Hepatocyte (in vitro differentiated cells): ENCODE results near the gene PATE4. TPM values are rescaled to one million over a fixed set of nuclear protein-coding genes. Genes with fewer than 3 reads are reported as not detected.

Experiments used
- DNase-seq: peaks from one replicate; pipeline ENCODE4 v3.0.0-alpha.2; 2016; ENCODE audit warnings: low spot score
- H2AFZ ChIP-seq: fragments of 200-600 bp; sonication (generic); 2 replicates; pipeline ENCODE4 v1.6.0; 2016; ENCODE audit warnings: antibody characterized with exemption, mild to moderate bottlenecking
- H3K27ac ChIP-seq: fragments of 200-600 bp; sonication (generic); 2 replicates; pipeline ENCODE4 v1.5.1; 2016; ENCODE audit warnings: mild to moderate bottlenecking
- H3K27me3 ChIP-seq: fragments of 200-600 bp; sonication (generic); 2 replicates; pipeline ENCODE4 v1.6.1; 2016
- H3K36me3 ChIP-seq: fragments of 200-600 bp; sonication (generic); replicated peaks from 2 replicates; pipeline ENCODE4 v1.5.1; 2016; ENCODE audit warnings: low read depth; ENCODE audit not compliant: insufficient read depth
- H3K4me1 ChIP-seq: fragments of 200-600 bp; sonication (generic); 2 replicates; pipeline ENCODE4 v1.5.1; 2016; ENCODE audit warnings: mild to moderate bottlenecking, moderate library complexity; ENCODE audit not compliant: insufficient read depth
- H3K4me2 ChIP-seq: fragments of 200-600 bp; sonication (generic); 2 replicates; pipeline ENCODE4 v1.6.0; 2016
- H3K4me3 ChIP-seq: fragments of 200-600 bp; sonication (generic); 2 replicates; pipeline ENCODE4 v1.5.1; 2016; ENCODE audit warnings: mild to moderate bottlenecking
- H3K79me2 ChIP-seq: fragments of 200-600 bp; sonication (generic); 2 replicates; pipeline ENCODE4 v1.6.0; 2017; ENCODE audit warnings: mild to moderate bottlenecking
- H3K9me2 ChIP-seq: fragments of 200-600 bp; sonication (generic); replicated peaks from 2 replicates; pipeline ENCODE4 v1.6.0; 2017; ENCODE audit warnings: mild to moderate bottlenecking; ENCODE audit not compliant: insufficient read depth
- H3K9me3 ChIP-seq: fragments of 200-600 bp; sonication (generic); 2 replicates; pipeline ENCODE4 v1.5.1; 2016; ENCODE audit warnings: low read depth, mild to moderate bottlenecking
- H4K20me1 ChIP-seq: fragments of 200-600 bp; sonication (generic); 2 replicates; pipeline ENCODE4 v1.6.0; 2016; ENCODE audit warnings: mild to moderate bottlenecking; ENCODE audit not compliant: insufficient read depth, poor library complexity, severe bottlenecking
- CTCF ChIP-seq: fragments of 200-600 bp; sonication (generic); IDR thresholded peaks from 2 replicates; pipeline ENCODE4 v1.5.1; 2016; ENCODE audit warnings: antibody characterized with exemption, mild to moderate bottlenecking; ENCODE audit not compliant: poor library complexity
- EZH2 ChIP-seq: fragments of 200-600 bp; sonication (generic); IDR thresholded peaks from 2 replicates; pipeline ENCODE4 v1.6.1; 2016; ENCODE audit warnings: antibody characterized with exemption, mild to moderate bottlenecking, borderline replicate concordance
- EZH2phosphoT487 ChIP-seq: fragments of 200-600 bp; sonication (generic); IDR thresholded peaks from one replicate; pipeline ENCODE4 v1.6.1; 2018; ENCODE audit warnings: antibody characterized with exemption, mild to moderate bottlenecking, low read depth, moderate library complexity; ENCODE audit not compliant: unreplicated experiment, severe bottlenecking
- WGBS: methylation state at CpG from one replicate; pipeline ENCODE4 v1.1.6; 2016; ENCODE audit warnings: low lambda C conversion rate; ENCODE audit errors: missing lambda C conversion rate; 5-methylcytosine and 5-hydroxymethylcytosine counted together
- polyA plus RNA-seq: library from polyadenylated mRNA; unstranded; fragments of >200 nt; fragmentation: Nextera tagmentation; extraction: Ambion mirVana; gene quantifications from 2 replicates; pipeline ENCODE4 v1.2.1, GENCODE V29; 2016
- total RNA-seq: library from RNA; depleted of rRNA; stranded (reverse); fragments of >200 nt; gene quantifications from 2 replicates; pipeline ENCODE4 v1.2.3, GENCODE V29; 2014

The PATE4 gene
- total and polyA plus RNA-seq, 2 experiments from 2014 or later = not detected

DNA sequence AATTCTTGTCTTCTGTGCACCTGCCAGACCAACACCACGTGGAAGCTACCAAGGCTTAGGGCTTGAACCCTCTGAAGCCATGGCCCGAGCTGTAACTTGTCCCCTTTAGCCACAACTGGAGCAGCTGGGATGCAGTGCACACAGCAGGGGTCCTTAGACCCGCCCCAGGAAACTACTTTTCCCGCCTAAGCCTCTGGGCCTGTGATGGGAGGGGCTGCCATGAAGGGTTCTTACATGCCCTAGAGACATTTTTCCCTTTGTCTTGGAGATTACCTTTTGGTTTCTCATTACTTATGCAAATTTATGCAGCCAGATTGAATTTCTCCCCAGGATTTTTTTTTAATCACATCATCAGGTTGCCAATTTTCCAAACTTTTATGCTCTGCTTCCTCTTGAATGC, 35.5 kb upstream of the PATE4 start:
- H3K27me3 ChIP-seq = no peaks in the 10 kb centered on the region
- no peaks in the 10 kb centered on the region for H3K36me3 ChIP-seq
- no peaks in the 10 kb centered on the region for H3K4me1 ChIP-seq
- no peak for DNase-seq
- no peaks in the 10 kb centered on the region for H3K79me2 ChIP-seq
- peaks cover 11% of the 10 kb centered on the region for H3K9me3 ChIP-seq
- H4K20me1 ChIP-seq = no peaks in the 10 kb centered on the region
- WGBS = 47% methylated on average over 4 of the region's 4 CpGs
- no peak overlapping the region for H3K4me2 ChIP-seq
- H3K9me2 ChIP-seq = no peaks in the 10 kb centered on the region
- no peak overlapping the region for H2AFZ ChIP-seq
- H3K4me3 ChIP-seq = no peak overlapping the region
- no peak for TF ChIP-seq CTCF
- TF ChIP-seq EZH2phosphoT487 = no peak
- no peak for TF ChIP-seq EZH2
- H3K27ac ChIP-seq = no peak overlapping the region

DNA sequence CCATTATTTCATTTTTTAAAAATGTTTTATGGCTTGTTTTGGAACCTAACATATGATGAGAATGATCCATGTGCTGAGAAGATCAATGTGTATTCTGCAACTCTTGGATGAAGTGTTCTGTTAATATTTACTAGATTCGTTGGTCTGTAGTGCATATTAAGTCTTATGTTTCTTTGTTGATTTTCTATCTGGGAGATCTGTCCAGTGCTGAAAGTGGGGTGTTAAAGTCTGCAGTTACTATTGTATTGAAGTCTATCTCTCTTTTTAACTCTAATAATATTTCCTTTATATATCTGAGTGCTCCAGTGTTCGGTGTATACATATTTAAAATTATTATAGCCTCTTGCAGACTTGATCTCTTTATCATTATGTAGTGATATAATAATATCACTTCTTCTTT, 33.3 kb upstream of the PATE4 start:
- Histone ChIP-seq H3K27me3 (no peaks in the 10 kb centered on the region), H3K4me3 (no peak overlapping the region), H3K4me1 (no peaks in the 10 kb centered on the region), H3K4me2 (no peak overlapping the region), H4K20me1 (no peaks in the 10 kb centered on the region), H2AFZ (no peak overlapping the region), H3K9me3 (peaks cover 7% of the 10 kb centered on the region), H3K36me3 (no peaks in the 10 kb centered on the region), H3K79me2 (no peaks in the 10 kb centered on the region), H3K27ac (no peak overlapping the region), H3K9me2 (no peaks in the 10 kb centered on the region)
- DNase-seq = no peak
- 77% methylated on average over 2 of the region's 2 CpGs for WGBS
- TF ChIP-seq EZH2 (no peak), EZH2phosphoT487 (no peak), CTCF (no peak)

DNA sequence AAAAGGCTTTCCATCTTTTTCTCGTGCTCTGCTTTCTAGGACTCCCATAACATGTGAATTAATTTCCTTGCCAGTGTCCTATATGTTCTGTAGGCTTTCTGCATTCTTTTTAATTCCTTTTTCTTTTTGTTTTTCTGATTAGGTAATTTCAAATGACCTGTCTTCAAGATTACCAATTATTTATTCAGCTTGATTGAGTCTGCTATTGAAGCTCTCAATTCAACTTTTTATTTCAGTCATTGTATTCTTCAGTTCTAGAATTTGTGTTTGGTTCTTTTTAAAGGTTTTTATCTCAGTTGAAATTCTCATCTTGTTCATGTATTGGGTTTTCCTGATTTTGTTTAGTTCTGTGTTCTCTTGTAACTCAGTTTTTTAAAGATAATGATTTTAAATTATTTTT, 30.7 kb upstream of the PATE4 start:
- Histone ChIP-seq H4K20me1 (no peaks in the 10 kb centered on the region), H2AFZ (no peak overlapping the region), H3K9me3 (peaks cover 7% of the 10 kb centered on the region), H3K4me2 (no peak overlapping the region), H3K27me3 (no peaks in the 10 kb centered on the region), H3K4me1 (no peaks in the 10 kb centered on the region), H3K9me2 (no peaks in the 10 kb centered on the region), H3K36me3 (no peaks in the 10 kb centered on the region), H3K79me2 (no peaks in the 10 kb centered on the region), H3K27ac (no peak overlapping the region), H3K4me3 (no peak overlapping the region)
- DNase-seq = no peak
- 92% methylated on average over 1 of the region's 1 CpG for WGBS
- TF ChIP-seq EZH2phosphoT487 (no peak), CTCF (no peak), EZH2 (no peak)

DNA sequence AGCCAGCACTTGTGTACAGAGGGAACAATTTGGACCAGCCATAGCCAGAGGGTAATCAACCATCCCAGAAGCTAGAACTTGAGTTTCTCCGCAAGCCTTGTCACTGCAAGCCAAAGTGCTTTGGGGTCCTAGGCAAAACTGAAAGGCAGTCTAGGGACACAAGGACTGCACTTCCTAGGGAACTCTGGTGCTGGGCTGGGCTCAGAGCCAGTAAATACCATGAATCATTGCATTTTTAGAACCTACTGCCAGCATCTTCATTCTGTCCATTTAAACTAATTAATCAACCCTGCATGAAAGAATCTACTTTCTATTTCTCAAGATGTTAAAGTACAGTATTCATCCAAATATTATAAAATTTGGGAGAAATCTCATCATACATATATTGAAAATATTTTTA, 25.2 kb upstream of the PATE4 start:
- H3K36me3 ChIP-seq = no peaks in the 10 kb centered on the region
- no peaks in the 10 kb centered on the region for H3K9me3 ChIP-seq
- H3K4me1 ChIP-seq = no peaks in the 10 kb centered on the region
- no peaks in the 10 kb centered on the region for H3K9me2 ChIP-seq
- no peak for TF ChIP-seq EZH2
- TF ChIP-seq CTCF = no peak
- H3K27ac ChIP-seq = no peak overlapping the region
- WGBS = 88% methylated on average over 1 of the region's 1 CpG
- H4K20me1 ChIP-seq = no peaks in the 10 kb centered on the region
- H3K4me2 ChIP-seq = no peak overlapping the region
- H3K79me2 ChIP-seq = no peaks in the 10 kb centered on the region
- no peak overlapping the region for H3K4me3 ChIP-seq
- DNase-seq = no peak
- no peak overlapping the region for H2AFZ ChIP-seq
- H3K27me3 ChIP-seq = no peaks in the 10 kb centered on the region
